Measurements from ENCODE around the gene FXYD6.

- TF ChIP-seq POLR2A (IDR thresholded peaks at IDR 0.05), result no peak
- TF ChIP-seq, protein P1, sequence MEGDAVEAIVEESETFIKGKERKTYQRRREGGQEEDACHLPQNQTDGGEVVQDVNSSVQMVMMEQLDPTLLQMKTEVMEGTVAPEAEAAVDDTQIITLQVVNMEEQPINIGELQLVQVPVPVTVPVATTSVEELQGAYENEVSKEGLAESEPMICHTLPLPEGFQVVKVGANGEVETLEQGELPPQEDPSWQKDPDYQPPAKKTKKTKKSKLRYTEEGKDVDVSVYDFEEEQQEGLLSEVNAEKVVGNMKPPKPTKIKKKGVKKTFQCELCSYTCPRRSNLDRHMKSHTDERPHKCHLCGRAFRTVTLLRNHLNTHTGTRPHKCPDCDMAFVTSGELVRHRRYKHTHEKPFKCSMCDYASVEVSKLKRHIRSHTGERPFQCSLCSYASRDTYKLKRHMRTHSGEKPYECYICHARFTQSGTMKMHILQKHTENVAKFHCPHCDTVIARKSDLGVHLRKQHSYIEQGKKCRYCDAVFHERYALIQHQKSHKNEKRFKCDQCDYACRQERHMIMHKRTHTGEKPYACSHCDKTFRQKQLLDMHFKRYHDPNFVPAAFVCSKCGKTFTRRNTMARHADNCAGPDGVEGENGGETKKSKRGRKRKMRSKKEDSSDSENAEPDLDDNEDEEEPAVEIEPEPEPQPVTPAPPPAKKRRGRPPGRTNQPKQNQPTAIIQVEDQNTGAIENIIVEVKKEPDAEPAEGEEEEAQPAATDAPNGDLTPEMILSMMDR (IDR thresholded peaks at IDR 0.05), result no peak
Measured at GRCh38 chr11:117855186-117855845, 21.1 kb downstream of the FXYD6 start.

Data from breast epithelium (tissue), 3 donors.